ENCODE measurements around the gene CD300LG.
"Not testable (repeated sequence)": the region's sequence is repeated elsewhere in the genome, so short reads cannot be mapped to it uniquely, and the experiment has no call there.

The CD300LG gene

DNA sequence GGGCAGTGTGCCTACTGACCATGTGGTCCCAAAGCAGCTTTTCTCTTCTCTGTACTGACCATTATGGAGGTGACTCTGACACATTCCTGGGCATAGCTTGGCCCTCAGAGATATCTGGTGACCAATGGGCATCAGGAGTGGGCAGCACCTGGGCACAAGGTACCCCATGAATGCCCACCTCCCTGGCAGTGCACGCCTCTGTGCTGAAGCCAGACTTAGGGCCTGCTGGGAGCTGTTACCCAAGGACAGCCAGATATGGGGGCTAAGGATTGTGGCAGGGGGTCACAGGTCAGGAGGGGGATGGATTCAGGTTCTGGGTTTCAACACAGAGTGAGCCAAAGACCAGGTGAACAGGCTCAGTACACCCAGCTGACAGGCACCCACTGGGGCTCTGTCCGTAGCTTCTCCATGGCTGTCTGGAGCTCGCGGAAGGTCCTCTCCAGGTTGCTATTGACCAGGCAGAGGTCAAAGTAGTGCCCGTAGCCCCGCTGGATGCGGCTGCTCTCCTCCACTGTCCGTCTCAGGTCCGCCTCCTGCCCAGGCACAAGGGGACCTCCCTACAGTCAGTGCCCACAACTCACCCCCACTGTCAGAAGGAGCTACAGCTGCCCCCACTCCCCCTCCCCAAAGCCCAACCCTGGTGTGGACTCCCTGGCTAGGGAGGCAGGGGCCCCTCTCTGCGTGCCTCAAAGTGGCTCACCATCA, 30.6 kb downstream of the CD300LG start:
- in situ Hi-C loops (cut with MboI; ENCODE audit: low sequenced_read_pairs) = no loop called here

GRCh38 chr17:43878260-43879175, 31.5 kb downstream of the CD300LG start:
- in situ Hi-C loops (cut with MboI; ENCODE audit: low sequenced_read_pairs) = no loop called here

DNA sequence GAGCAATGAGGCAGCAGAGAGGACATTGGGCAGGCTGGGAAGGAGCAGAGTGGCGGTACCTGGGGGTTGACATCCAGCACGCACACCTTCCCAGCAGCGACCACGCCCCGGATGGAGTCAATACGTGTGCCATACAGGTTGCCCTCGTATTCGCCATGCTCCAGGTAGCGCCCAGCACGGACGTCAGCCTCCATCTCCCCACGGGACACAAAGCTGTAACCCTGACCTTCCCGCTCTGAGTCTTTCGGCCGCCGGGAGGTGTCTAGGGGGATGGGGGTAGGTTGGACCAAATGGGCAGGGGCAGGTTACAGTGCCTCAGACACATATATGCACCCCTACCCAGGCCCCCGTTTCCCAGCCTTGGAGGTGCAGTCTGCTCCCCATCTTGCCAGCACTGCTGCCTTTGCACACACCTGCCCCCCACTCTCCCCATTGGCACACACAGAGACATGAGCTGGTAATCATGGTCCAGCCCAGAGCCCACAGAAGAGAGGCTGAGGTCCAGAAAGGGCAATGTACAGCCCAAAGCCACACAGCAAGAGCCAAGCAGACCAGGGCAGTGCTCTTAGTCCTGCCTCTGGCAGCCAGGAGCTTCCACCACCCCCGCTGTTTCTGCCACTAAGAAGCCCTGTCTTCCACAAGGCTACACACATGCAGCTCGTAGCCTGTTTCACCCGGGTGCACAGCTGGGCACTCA, 32.9 kb downstream of the CD300LG start:
- in situ Hi-C loops (cut with MboI; ENCODE audit: low sequenced_read_pairs) = no loop called here

DNA sequence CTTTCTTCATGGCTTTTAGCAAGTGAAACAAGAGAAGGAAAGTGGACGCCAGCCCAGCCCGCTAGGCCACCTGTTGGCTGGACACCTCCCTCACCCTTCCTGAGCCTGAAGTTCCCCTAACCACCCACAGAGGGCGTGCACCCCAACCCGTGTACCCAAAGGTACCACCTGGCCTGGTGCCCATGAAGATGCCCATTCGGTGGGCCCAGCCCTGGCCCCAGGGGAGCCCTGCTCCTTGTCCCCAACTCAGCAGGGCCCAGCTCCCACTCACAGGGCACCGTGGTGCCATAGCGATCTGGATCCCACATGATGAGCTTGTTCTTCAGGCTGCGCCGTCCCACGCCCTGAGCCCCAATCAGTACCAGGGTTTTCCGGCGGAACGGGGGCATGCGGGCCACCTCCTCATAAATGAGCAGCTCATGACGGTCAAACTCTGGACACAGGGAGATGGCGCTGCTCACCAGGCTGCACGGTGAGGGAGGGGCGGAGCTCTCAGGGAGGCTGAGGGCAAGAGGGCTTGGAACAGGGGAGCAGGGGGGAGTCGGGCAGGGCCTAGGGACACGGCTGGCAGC, 33.5 kb downstream of the CD300LG start:
- in situ Hi-C loops (cut with MboI; ENCODE audit: low sequenced_read_pairs) = no loop called here

DNA sequence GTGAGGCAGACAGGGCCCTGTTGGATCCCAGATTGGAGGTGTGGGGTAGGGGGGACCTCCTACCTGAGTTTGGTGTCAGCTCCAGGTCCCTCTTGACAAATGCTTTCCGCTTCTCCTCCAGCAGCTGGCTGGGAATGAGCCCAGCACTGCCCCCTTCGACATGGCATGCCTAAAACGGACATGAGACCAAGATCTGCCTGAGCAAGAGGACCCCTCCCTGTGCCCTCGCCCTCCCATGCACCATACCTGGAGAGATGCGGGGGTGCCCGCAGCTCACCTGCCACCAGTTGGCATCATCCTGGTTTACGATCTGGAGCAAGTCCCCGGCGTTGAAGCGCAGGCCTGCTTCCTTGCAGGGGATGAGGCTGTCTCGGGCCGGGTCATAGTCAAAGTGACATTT, 34.2 kb downstream of the CD300LG start:
- in situ Hi-C loops (cut with MboI; ENCODE audit: low sequenced_read_pairs) = no loop called here

- in situ Hi-C loops (cut with MboI; ENCODE audit: low sequenced_read_pairs) = no loop called here
Measured at GRCh38 chr17:43881758-43882505, 35.0 kb downstream of the CD300LG start.

DNA sequence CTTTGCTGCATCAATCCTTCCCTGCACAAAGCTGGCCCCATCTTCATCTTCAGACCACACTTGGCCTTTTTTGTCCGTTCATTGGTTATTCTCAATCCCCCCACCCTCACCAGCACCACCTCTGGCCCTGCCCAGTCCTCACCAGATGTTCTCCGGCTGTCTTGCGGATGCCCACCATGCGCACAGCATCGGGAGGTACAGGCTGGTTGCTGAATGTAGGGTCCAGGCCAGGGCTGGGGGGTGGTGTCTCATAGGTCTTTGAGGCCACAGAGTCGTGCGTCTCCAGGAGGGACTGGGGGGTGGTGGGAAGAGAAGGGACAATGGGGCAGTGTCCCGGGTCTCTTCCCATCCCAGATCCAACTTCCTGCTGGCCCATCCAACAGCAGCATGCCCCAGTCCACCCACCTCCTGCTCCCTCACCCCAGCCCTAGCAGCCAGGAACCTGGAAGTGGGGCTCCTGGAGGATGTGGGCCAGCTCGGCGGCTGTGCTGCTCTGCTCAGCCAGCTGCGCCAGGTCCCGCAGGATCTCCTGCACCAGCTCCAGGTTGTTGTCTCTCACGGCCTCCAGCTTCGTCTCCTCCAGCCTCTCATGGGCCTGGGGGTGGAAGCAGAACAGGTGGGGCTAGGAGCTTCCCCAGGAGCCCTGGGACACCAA, 35.9 kb downstream of the CD300LG start:
- in situ Hi-C loops (cut with MboI; ENCODE audit: low sequenced_read_pairs) = no loop called here

DNA sequence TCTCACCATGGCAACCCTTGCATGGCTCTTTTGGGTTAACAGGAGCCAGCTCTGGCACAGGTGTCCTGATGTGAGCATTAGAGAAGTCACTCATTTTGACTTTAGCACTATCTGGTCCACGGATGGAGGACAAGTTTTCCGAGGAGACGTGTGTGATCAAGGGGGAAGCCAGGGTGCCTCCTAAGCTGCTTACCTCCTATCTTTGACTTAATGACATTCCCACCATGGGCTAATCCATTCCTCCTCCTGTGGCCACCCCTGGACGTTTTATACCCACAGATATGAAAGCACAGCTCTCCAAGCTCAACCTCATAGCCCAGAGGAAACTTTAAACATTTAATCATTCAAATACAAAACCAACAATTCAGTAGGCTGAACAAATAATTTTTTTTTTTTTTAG, 41.6 kb downstream of the CD300LG start:
- in situ Hi-C loops (cut with MboI; ENCODE audit: low sequenced_read_pairs) = no loop called here

DNA sequence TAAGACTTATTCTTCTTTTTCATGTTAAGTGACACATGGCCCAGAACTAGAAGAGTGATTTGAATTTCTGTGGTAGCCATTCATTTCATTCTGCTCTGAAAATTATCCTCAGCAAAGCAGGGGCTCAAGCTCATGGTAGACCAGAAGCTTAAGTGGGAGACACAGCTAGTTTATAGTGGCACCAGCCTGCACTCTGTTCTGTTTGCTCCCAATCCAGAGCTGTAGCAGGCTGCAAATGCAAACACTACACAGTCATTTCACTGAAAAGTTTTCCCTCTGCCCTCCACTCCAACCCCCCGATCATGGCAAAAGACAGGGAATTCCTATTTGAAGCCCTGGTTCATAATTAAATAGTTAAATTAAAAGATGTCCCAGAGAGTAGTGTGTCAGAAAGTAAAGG, 43.3 kb downstream of the CD300LG start:
- in situ Hi-C loops (cut with MboI; ENCODE audit: low sequenced_read_pairs) = no loop called here

DNA sequence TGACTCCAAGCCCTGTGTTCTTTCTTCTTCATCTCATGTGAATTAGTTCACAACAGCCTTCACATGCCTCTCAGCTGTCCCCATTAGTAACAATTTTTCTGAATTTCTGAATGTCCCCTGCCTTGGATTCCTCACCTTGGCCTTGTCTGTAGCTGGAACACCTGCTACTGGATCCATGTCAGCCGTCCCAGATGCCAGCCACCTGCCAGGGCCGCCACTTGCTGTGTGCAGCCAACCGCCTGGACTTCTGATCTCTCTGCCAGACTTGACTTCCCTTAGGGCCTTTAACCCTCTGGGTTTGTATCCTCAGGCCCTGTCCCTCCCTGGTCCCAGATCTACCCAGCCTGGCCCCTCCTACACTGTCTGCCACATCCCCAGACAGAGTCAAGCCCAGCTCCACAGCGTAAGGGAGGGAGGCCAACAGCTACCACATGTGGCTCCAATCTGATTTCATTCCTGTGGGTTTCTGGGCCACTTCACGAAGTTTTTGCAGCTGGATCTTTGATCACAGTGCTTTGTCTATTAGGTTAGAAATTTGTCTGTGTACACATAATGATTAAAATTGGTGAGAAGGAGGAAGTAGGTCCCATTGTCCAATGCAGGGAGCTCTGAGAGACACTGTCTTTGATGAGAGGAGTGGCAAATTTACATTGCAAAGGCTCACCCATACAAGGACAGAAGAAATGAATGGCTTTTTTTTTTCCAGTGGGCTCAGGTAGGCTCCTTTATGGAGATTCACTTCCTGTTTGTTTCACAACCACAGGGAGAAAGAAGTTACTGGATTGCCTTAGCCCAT, 45.1 kb downstream of the CD300LG start:
- in situ Hi-C loops (cut with MboI; ENCODE audit: low sequenced_read_pairs) = no loop called here

DNA sequence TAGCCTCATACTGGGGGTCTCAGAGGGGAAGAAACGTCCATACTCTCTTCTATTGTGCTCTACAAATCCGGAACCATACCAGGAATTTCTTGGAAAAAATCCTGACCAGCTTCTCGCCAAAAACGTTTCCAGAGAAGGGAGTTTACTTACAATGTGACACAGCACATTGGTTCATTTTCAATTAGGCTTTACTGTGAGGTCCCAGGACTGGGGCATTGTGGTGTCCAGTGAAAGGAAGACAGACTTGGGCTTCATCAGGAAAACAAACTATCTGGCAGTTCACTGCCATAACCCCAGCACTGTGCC, 45.6 kb downstream of the CD300LG start:
- in situ Hi-C loops (cut with MboI; ENCODE audit: low sequenced_read_pairs) = no loop called here

- in situ Hi-C loops (cut with MboI; ENCODE audit: low sequenced_read_pairs) = not testable (repeated sequence)
Measured at GRCh38 chr17:43894494-43894893, 47.5 kb downstream of the CD300LG start.

- in situ Hi-C loops (cut with MboI; ENCODE audit: low sequenced_read_pairs) = no loop called here
Measured at GRCh38 chr17:43897831-43898230, 50.9 kb downstream of the CD300LG start.

DNA sequence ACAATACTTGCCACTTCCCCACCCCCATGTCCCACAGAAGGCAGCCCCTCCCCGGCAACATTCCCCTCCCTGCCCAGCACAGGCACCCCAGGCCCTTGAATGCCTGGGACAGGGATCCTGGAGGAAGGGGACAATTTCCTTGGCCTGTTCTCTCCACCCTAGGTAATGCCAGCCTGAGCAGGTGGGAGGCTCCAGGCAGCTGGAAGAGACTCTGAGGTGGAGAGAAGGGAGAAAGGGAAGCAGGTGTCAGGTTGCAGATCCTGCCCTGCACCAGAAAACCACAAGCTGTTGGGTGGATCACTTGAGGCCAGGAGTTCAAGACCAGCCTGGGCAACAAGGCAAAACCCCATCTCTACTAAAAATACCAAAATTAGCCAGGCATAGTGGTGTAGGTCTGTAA, 51.5 kb downstream of the CD300LG start:
- in situ Hi-C loops (cut with MboI; ENCODE audit: low sequenced_read_pairs) = no loop called here

DNA sequence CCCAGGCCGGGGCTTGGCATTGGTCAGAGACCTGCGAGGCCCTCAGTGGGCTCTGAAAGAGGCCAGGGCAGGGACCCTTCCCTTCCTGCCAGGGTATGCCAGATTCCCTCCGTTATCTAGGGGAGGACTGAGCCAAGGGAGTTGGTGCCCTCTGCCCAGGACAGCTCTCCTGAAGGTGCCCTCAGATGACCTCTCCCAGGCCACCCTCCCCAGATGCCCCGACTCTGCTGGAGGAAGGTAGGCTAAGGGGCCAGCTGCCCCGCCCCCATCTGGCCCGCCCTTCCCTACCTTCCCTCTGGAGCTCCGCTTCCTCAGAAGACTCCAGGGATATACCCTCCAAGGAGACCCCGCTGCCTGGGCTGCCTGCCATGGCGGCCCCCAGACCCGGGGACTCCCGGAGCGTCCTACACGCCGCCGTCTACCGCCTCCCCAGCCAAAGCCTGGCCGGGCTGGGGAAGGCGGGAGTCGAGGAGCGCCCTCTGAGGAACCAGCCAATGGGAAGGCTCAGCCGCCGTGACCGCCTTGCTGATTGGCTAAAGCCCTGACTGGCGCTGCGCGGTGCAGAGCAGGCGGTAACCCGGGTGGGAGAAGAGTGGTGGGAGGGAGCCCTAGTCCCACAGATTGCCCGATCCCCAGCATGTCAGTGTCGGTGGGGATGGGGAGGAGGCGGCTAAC, 53.3 kb downstream of the CD300LG start:
- in situ Hi-C loops (cut with MboI; ENCODE audit: low sequenced_read_pairs) = no loop called here

DNA sequence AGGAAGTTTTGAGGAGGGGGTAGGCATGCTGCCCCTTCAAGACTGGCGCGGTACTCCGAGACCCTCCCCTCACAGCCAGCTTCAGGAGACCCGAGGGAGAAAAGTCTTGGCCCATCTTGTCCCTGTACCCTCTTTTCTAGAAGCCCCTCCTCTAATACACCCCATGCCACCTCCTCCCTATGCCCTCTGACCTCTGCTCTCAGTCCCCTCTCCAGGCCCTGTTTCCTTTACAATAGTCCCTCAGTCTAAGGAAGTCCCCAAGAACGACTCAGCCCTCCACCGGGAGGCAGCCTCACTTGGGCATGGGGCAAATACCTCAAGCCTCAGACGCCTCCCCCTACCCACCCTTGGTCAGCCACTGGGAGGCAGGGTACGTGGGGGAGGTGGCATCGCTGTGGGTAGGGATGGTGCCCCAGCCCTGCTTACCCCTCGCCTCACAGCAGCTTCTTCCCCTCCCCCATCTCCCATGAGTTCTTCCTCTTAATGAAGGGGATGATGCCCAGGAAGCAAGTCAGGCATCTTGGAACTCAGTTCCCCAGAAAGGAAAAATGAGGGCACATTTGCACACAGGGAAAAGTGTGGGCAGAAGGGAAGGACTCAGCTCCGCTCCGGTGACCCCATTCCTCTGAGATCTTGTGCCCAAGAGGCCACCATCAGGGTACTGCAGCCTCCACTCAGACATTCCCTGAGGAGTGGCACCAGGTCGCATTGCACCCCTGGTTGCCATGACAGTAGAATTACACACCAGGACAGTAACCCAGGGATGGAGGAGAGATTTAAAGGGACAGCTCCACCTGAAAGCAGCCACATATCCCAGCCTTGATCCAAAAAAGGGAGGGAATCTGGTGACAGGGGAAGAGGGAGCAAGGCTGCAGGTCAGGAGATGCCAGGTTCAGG, 54.1 kb downstream of the CD300LG start:
- in situ Hi-C loops (cut with MboI; ENCODE audit: low sequenced_read_pairs) = no loop called here

GRCh38 chr17:43901861-43902589, 55.0 kb downstream of the CD300LG start:
- in situ Hi-C loops (cut with MboI; ENCODE audit: low sequenced_read_pairs) = no loop called here

All from HL-60/S4 treated with phorbol 12-myristate 13-acetate at 8.2 ng/mL for 4 days and 3 days (cell line).